Activated naive CD8-positive, alpha-beta T cell (primary cell): Measurements from ENCODE around the gene SHC3.

Source experiments
- H3K27ac Mint-ChIP-seq: one replicate; pipeline ENCODE4 v1.8.0; 2021; ENCODE audit warnings: mixed read lengths
- H3K27me3 Mint-ChIP-seq: one replicate; pipeline ENCODE4 v1.8.0; 2021; ENCODE audit warnings: mixed read lengths
- H3K36me3 Mint-ChIP-seq: one replicate; pipeline ENCODE4 v1.8.0; 2021; ENCODE audit warnings: mixed read lengths
- H3K4me1 Mint-ChIP-seq: one replicate; pipeline ENCODE4 v1.8.0; 2021; ENCODE audit warnings: low read depth, mixed read lengths
- H3K4me3 Mint-ChIP-seq: one replicate; pipeline ENCODE4 v1.8.0; 2021; ENCODE audit warnings: mild to moderate bottlenecking, mixed read lengths
- H3K9me3 Mint-ChIP-seq: one replicate; pipeline ENCODE4 v1.8.0; 2021; ENCODE audit warnings: low read depth, mixed read lengths

Gene SHC3

GRCh38 chr9:89153232-89154017 is 25.2 kb downstream of the SHC3 start:
- H3K9me3 Mint-ChIP-seq, result no peaks in the 10 kb centered on the region
- peak overlapping the region; percentile 38 for H3K4me3 Mint-ChIP-seq
- peak overlapping the region; percentile 75 for H3K27ac Mint-ChIP-seq
- peaks cover 27% of the 10 kb centered on the region for H3K4me1 Mint-ChIP-seq
- H3K36me3 Mint-ChIP-seq, result no peaks in the 10 kb centered on the region
- H3K27me3 Mint-ChIP-seq, result peaks cover 20% of the 10 kb centered on the region

- Mint-ChIP-seq H3K27me3 (peaks cover 12% of the 10 kb centered on the region), H3K4me3 (no peak overlapping the region), H3K36me3 (no peaks in the 10 kb centered on the region), H3K4me1 (peaks cover 16% of the 10 kb centered on the region), H3K9me3 (no peaks in the 10 kb centered on the region), H3K27ac (no peak overlapping the region)
These were observed 28.9 kb downstream of the SHC3 start for GRCh38 chr9:89149726-89150125.

DNA sequence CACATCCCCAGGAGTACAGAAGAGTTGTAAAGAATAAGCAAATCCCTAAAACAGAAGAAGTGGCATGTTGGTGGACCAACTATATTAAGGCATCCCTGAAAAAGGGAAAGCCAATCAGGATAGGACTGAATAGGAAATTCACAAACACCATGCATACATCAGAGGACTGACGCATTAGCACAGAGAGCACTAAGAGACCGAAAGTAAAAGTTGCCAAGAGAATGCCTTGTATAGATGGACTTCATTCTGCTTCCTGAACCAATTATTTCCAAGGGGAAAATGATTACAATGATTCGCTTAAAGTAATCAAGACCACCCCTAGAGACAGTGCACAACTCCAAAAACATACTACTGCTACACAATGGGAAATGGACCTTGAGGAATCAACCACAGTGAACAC is 33.5 kb downstream of the SHC3 start:
- H3K27ac Mint-ChIP-seq, result no peak overlapping the region
- no peaks in the 10 kb centered on the region for H3K36me3 Mint-ChIP-seq
- no peak overlapping the region for H3K4me3 Mint-ChIP-seq
- H3K9me3 Mint-ChIP-seq, result no peaks in the 10 kb centered on the region
- peaks cover 6% of the 10 kb centered on the region for H3K27me3 Mint-ChIP-seq
- H3K4me1 Mint-ChIP-seq, result no peaks in the 10 kb centered on the region

DNA sequence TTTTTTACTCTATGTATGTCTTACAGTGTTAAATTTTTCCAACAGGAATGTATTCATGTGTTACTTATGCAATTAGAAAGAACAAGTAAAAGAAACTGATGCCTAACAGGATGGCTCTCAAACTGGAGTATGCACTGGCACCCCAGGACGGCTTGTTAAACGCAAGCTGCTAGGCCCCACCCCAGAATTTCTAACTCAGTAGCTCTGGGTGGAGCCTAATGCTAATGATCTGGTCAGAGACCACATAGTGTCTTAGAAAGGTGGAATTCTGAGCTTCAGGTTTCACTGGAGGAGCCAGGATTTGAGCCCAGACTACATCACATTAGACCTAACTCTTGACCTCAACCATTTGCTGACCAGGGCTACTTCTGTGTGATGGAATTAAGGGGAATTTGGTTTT is 34.4 kb downstream of the SHC3 start:
- H3K27ac Mint-ChIP-seq, result no peak overlapping the region
- no peaks in the 10 kb centered on the region for H3K36me3 Mint-ChIP-seq
- H3K9me3 Mint-ChIP-seq, result no peaks in the 10 kb centered on the region
- no peaks in the 10 kb centered on the region for H3K4me1 Mint-ChIP-seq
- no peak overlapping the region for H3K4me3 Mint-ChIP-seq
- H3K27me3 Mint-ChIP-seq, result peaks cover 6% of the 10 kb centered on the region

- H3K36me3 Mint-ChIP-seq, result no peaks in the 10 kb centered on the region
- H3K4me1 Mint-ChIP-seq, result no peaks in the 10 kb centered on the region
- no peaks in the 10 kb centered on the region for H3K9me3 Mint-ChIP-seq
- no peak overlapping the region for H3K27ac Mint-ChIP-seq
- no peak overlapping the region for H3K4me3 Mint-ChIP-seq
- peaks cover 6% of the 10 kb centered on the region for H3K27me3 Mint-ChIP-seq
These were observed 35.4 kb downstream of the SHC3 start for GRCh38 chr9:89143266-89143665.

GRCh38 chr9:89139455-89139854 is 39.2 kb downstream of the SHC3 start:
- Mint-ChIP-seq H3K36me3 (no peaks in the 10 kb centered on the region), H3K4me1 (peaks cover 9% of the 10 kb centered on the region), H3K4me3 (no peak overlapping the region)

GRCh38 chr9:89138463-89139390 is 39.9 kb downstream of the SHC3 start:
- H3K27ac Mint-ChIP-seq, result no peak overlapping the region
- no peaks in the 10 kb centered on the region for H3K27me3 Mint-ChIP-seq
- no peaks in the 10 kb centered on the region for H3K9me3 Mint-ChIP-seq
- H3K4me3 Mint-ChIP-seq, result no peak overlapping the region
- H3K36me3 Mint-ChIP-seq, result no peaks in the 10 kb centered on the region
- peaks cover 9% of the 10 kb centered on the region for H3K4me1 Mint-ChIP-seq

More at GRCh38 chr9:89139455-89139854, 39.2 kb downstream of the SHC3 start:
- Mint-ChIP-seq H3K27ac (no peak overlapping the region), H3K9me3 (no peaks in the 10 kb centered on the region), H3K27me3 (no peaks in the 10 kb centered on the region)

GRCh38 chr9:89137542-89138462 is 40.8 kb downstream of the SHC3 start:
- Mint-ChIP-seq H3K9me3 (no peaks in the 10 kb centered on the region), H3K36me3 (no peaks in the 10 kb centered on the region), H3K27ac (no peak overlapping the region), H3K4me3 (no peak overlapping the region), H3K27me3 (no peaks in the 10 kb centered on the region), H3K4me1 (peaks cover 9% of the 10 kb centered on the region)

DNA sequence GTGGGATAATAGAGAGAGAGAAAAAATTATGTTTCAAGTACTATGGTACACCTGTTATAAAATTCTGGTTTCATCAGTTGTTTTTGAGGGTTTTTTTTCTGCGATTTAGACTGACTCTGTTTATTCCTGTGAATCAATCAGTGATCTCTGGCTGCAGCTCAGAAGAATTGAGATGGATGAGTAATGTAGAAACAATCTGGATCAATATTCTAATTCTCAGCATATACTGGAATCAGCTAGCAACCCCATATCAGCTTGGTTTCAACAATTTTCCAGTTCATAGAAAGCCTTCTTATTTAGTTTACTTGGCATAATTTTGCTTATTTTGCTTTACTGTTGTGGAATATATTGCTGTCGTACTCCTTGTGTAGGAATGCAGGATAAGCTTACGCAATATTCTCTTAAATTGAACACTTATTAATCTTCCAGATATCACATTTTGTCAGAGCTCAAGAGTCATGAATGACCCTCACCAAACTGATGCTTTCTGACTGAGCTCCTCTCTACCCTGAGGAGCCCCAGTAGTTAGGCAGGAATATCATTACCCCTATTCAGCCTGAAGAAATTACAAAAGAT is 42.9 kb downstream of the SHC3 start:
- peaks cover 9% of the 10 kb centered on the region for H3K4me1 Mint-ChIP-seq
- no peaks in the 10 kb centered on the region for H3K9me3 Mint-ChIP-seq
- no peak overlapping the region for H3K27ac Mint-ChIP-seq
- no peak overlapping the region for H3K4me3 Mint-ChIP-seq
- peaks cover 1% of the 10 kb centered on the region for H3K27me3 Mint-ChIP-seq
- no peaks in the 10 kb centered on the region for H3K36me3 Mint-ChIP-seq

DNA sequence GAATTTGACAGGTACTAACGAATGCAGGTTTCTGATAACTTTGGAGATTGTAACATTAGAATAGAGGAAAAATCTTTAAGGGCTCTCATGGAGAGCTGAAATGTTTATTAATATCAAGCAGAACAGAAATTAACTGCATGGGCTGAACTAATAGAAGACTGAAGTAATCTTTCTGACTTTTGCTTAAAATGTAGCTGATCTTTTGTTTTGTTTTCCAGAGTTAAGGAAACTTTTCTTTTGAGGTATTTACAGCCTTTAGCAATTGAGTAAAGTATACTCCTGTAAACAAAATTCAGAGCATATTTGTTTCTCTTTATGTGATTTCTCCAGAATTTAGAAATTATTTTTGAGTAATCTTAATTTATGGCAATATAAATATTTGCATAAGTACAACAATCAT is 43.9 kb downstream of the SHC3 start:
- Mint-ChIP-seq H3K27ac (no peak overlapping the region), H3K4me3 (no peak overlapping the region), H3K9me3 (no peaks in the 10 kb centered on the region), H3K27me3 (peaks cover 5% of the 10 kb centered on the region), H3K36me3 (no peaks in the 10 kb centered on the region), H3K4me1 (peaks cover 9% of the 10 kb centered on the region)

DNA sequence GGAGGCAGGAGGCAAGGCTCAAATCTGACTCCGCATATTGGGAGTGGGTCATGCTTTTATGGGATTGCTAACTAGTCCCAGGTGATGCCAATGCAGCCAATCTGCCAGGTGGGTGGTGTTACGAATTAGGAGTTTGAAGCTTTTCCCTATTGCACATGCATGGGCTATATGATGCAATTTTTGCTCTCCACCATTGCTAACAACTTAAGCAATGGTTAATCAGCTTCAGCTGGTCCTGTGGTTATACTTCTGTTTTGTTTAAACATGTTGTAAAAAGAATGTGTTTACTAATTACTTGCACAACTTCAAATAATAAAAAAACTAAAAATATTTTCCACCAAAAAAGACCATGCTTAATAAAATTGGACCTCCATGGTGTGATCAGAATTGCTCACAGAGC is 55.7 kb downstream of the SHC3 start:
- Mint-ChIP-seq H3K36me3 (peaks cover 8% of the 10 kb centered on the region), H3K9me3 (peaks cover 15% of the 10 kb centered on the region), H3K27me3 (peaks cover 14% of the 10 kb centered on the region), H3K4me1 (no peaks in the 10 kb centered on the region), H3K4me3 (no peak overlapping the region), H3K27ac (no peak overlapping the region)

GRCh38 chr9:89120704-89121103 is 57.9 kb downstream of the SHC3 start:
- Mint-ChIP-seq H3K27me3 (peaks cover 8% of the 10 kb centered on the region), H3K27ac (no peak overlapping the region), H3K4me3 (no peak overlapping the region), H3K9me3 (peaks cover 5% of the 10 kb centered on the region), H3K4me1 (no peaks in the 10 kb centered on the region), H3K36me3 (peaks cover under 1% of the 10 kb centered on the region)

DNA sequence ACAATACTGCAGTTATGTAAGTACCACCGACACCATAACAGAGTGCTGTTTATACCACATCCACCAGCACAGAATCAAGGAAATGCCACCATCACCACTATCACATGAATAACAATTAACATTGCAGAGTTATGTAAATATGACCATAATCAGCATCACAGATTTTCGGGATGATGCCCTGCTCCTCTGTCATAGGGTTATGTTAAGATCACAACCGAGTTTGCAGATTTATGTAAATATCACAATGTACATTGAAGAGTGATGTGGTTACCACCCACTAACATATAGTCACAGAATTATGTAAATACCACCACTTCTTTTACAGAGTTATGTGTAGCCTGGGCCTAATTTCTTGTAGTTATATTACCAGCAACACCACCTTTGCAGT is 61.8 kb downstream of the SHC3 start:
- H3K9me3 Mint-ChIP-seq, result peaks cover 5% of the 10 kb centered on the region
- no peak overlapping the region for H3K4me3 Mint-ChIP-seq
- peaks cover 14% of the 10 kb centered on the region for H3K27me3 Mint-ChIP-seq
- no peaks in the 10 kb centered on the region for H3K4me1 Mint-ChIP-seq
- H3K27ac Mint-ChIP-seq, result no peak overlapping the region
- no peaks in the 10 kb centered on the region for H3K36me3 Mint-ChIP-seq

GRCh38 chr9:89116064-89116804 is 62.4 kb downstream of the SHC3 start:
- H3K9me3 Mint-ChIP-seq, result peaks cover 5% of the 10 kb centered on the region
- no peaks in the 10 kb centered on the region for H3K4me1 Mint-ChIP-seq

More at GRCh38 chr9:89116064-89116804, 62.4 kb downstream of the SHC3 start:
- H3K27ac Mint-ChIP-seq, result no peak overlapping the region
- no peaks in the 10 kb centered on the region for H3K36me3 Mint-ChIP-seq
- H3K4me3 Mint-ChIP-seq, result no peak overlapping the region
- H3K27me3 Mint-ChIP-seq, result peaks cover 14% of the 10 kb centered on the region
